Liver (tissue), 9 donors: ENCODE results near the gene PLCB3. TPM values are rescaled to one million over a fixed set of nuclear protein-coding genes. Genes with fewer than 3 reads are reported as not detected.
A peak's percentile ranks its signal among the peaks of the same experiment; 100 is the strongest.

Experiments
- DNase-seq: peaks from one replicate; pipeline ENCODE4 v3.0.0-alpha.2; 2017; ENCODE audit warnings: low spot score
- H3K27ac ChIP-seq, 2 donors: one replicate each; pipeline ENCODE4 v1.7.0; 2013; ENCODE audit warnings: inconsistent platforms in 2 of 2, low read length in 2 of 2, control low read depth in 1 of 2, low read depth in 1 of 2, mild to moderate bottlenecking in 1 of 2
- H3K27me3 ChIP-seq, 4 donors: one replicate each; pipeline versions ENCODE4 v1.6.1 to v1.7.0; 2013; ENCODE audit warnings: low read length in 3 of 4, inconsistent platforms in 1 of 4, mild to moderate bottlenecking in 1 of 4, moderate library complexity in 1 of 4; ENCODE audit not compliant: control insufficient read depth in 4 of 4, insufficient read depth in 4 of 4
- H3K36me3 ChIP-seq, 4 donors: one replicate each; pipeline versions ENCODE4 v1.6.1 to v1.7.0; 2013; ENCODE audit warnings: low read length in 3 of 4, mild to moderate bottlenecking in 3 of 4, low read depth in 1 of 4, moderate library complexity in 1 of 4; ENCODE audit not compliant: control insufficient read depth in 4 of 4, insufficient read depth in 3 of 4
- H3K4me1 ChIP-seq, 4 donors: one replicate each; pipeline versions ENCODE4 v1.6.1 to v1.7.0; 2013; ENCODE audit warnings: low read length in 3 of 4, mild to moderate bottlenecking in 3 of 4, moderate library complexity in 1 of 4; ENCODE audit not compliant: control insufficient read depth in 4 of 4, insufficient read depth in 4 of 4
- H3K4me3 ChIP-seq, 3 donors: one replicate each; pipeline versions ENCODE4 v1.6.1 to v1.7.0; 2013; ENCODE audit warnings: low read length in 3 of 3, control low read depth in 1 of 3, low read depth in 1 of 3, mild to moderate bottlenecking in 1 of 3
- H3K9ac ChIP-seq, 2 donors: one replicate each; pipeline ENCODE4 v1.7.0; 2013; ENCODE audit warnings: low read length in 2 of 2, mild to moderate bottlenecking in 2 of 2, moderate library complexity in 2 of 2, control low read depth in 1 of 2, low read depth in 1 of 2
- H3K9me3 ChIP-seq, 4 donors: one replicate each; pipeline versions ENCODE4 v1.6.1 to v1.7.0; 2013; ENCODE audit warnings: low read length in 3 of 4; ENCODE audit not compliant: control insufficient read depth in 4 of 4
- CTCF ChIP-seq: fragments of 150-350 bp; IDR thresholded peaks from 2 replicates; pipeline ENCODE4 v1.5.1; 2017; ENCODE audit warnings: improper control_type of control experiment, low read depth, low read length; ENCODE audit not compliant: missing input control
- EGR1 ChIP-seq, 2 donors: IDR thresholded peaks; 2 replicates each; pipeline ENCODE4 v1.6.1; 2016 to 2018; ENCODE audit warnings: antibody characterized with exemption in 2 of 2, low read depth in 2 of 2
- FOXA1 ChIP-seq: IDR thresholded peaks from 2 replicates; pipeline ENCODE4 v1.6.1; 2016; ENCODE audit warnings: antibody characterized with exemption
- FOXA2 ChIP-seq: IDR thresholded peaks from 2 replicates; pipeline ENCODE4 v1.6.1; 2016; ENCODE audit warnings: antibody characterized with exemption
- GABPA ChIP-seq, 2 donors: IDR thresholded peaks in 1 of 2; conservative IDR thresholded peaks in 1 of 2; 2 replicates each; pipeline ENCODE4 v1.6.1; 2016; ENCODE audit warnings: antibody characterized with exemption in 2 of 2, mild to moderate bottlenecking in 1 of 2, moderate library complexity in 1 of 2
- HNF4A ChIP-seq, 2 donors: conservative IDR thresholded peaks; 2 replicates each; pipeline ENCODE4 v1.6.1; 2016; ENCODE audit warnings: antibody characterized with exemption in 2 of 2, mild to moderate bottlenecking in 2 of 2
- HNF4G ChIP-seq: IDR thresholded peaks from 2 replicates; pipeline ENCODE4 v1.6.1; 2016; ENCODE audit warnings: antibody characterized with exemption
- JUND ChIP-seq, 2 donors: IDR thresholded peaks; 2 replicates each; pipeline ENCODE4 v1.6.1; 2016; ENCODE audit warnings: antibody characterized with exemption in 2 of 2
- NR2F2 ChIP-seq: IDR thresholded peaks from 2 replicates; pipeline ENCODE4 v1.6.1; 2016; ENCODE audit warnings: antibody characterized with exemption
- RAD21 ChIP-seq, 2 donors: IDR thresholded peaks; 2 replicates each; pipeline ENCODE4 v1.6.1; 2016; ENCODE audit warnings: antibody characterized with exemption in 2 of 2, mild to moderate bottlenecking in 2 of 2
- RXRA ChIP-seq, 2 donors: IDR thresholded peaks; 2 replicates each; pipeline ENCODE4 v1.6.1; 2017 to 2018; ENCODE audit warnings: antibody characterized with exemption in 2 of 2, mild to moderate bottlenecking in 1 of 2
- TAF1 ChIP-seq: conservative IDR thresholded peaks from 2 replicates; pipeline ENCODE4 v1.6.1; 2016; ENCODE audit warnings: antibody characterized with exemption, mild to moderate bottlenecking
- YY1 ChIP-seq: IDR thresholded peaks from 2 replicates; pipeline ENCODE4 v1.6.1; 2016; ENCODE audit warnings: antibody characterized with exemption, mild to moderate bottlenecking
- ZBTB33 ChIP-seq: IDR thresholded peaks from 2 replicates; pipeline ENCODE4 v1.6.1; 2016; ENCODE audit warnings: antibody characterized with exemption
- WGBS: extraction: QIAGEN DNeasy Blood & Tissue Kit; methylation state at CpG from one replicate; pipeline ENCODE4 v1.1.7; 2013; 5-methylcytosine and 5-hydroxymethylcytosine counted together
- polyA plus RNA-seq, 2 donors: library from polyadenylated mRNA; stranded (reverse) in 1 of 2; unstranded in 1 of 2; fragments of 200-250 nt in 1 of 2; fragments of >200 nt in 1 of 2; fragmentation: Nextera tagmentation in 1 of 2; extraction: Ambion mirVana in 1 of 2; gene quantifications; one replicate each; pipeline versions ENCODE4 v1.2.1 to v1.2.3, GENCODE V29; 2013 to 2015
- total RNA-seq, 2 donors: library from RNA; depleted of rRNA; stranded (reverse); fragments of >200 nt; gene quantifications; one replicate each; pipeline ENCODE4 v1.2.3, GENCODE V29; 2014
- TF ChIP-seq, protein P1 (sequence below): IDR thresholded peaks from 2 replicates; pipeline ENCODE4 v1.6.1; 2016; ENCODE audit warnings: antibody characterized with exemption
- TF ChIP-seq, protein P2 (sequence below): IDR thresholded peaks from 2 replicates; pipeline ENCODE4 v1.6.1; 2016; ENCODE audit warnings: antibody characterized with exemption, mild to moderate bottlenecking
- TF ChIP-seq, protein P3 (sequence below): IDR thresholded peaks from 2 replicates; pipeline ENCODE4 v1.6.1; 2016; ENCODE audit warnings: antibody characterized with exemption
- donor health status: healthy.
- donor health status: healthy.
- donor health status: healthy.
- donor health status: healthy.
- donor health status: healthy.

The PLCB3 gene
- total and polyA plus RNA-seq, 4 donors = 0.79 to 8.5 (median 5.4) TPM

GRCh38 chr11:64289002-64289564 lies 37.8 kb downstream of the PLCB3 start:
- H3K27ac ChIP-seq = no peak overlapping the region
- no peak overlapping the region for H3K4me3 ChIP-seq
- H3K9me3 ChIP-seq = no peaks in the 10 kb centered on the region
- 94% methylated on average over 13 of the region's 13 CpGs for WGBS
- no peak overlapping the region for H3K9ac ChIP-seq
- no peak for DNase-seq
- H3K36me3 ChIP-seq = no peaks in the 10 kb centered on the region
- peaks cover 14 to 41% (median 15%) of the 10 kb centered on the region in 4 donors for H3K4me1 ChIP-seq
- H3K27me3 ChIP-seq = peaks cover 0 to 4% (median 2%) of the 10 kb centered on the region in 4 donors
- TF ChIP-seq FOXA2 = no peak

DNA sequence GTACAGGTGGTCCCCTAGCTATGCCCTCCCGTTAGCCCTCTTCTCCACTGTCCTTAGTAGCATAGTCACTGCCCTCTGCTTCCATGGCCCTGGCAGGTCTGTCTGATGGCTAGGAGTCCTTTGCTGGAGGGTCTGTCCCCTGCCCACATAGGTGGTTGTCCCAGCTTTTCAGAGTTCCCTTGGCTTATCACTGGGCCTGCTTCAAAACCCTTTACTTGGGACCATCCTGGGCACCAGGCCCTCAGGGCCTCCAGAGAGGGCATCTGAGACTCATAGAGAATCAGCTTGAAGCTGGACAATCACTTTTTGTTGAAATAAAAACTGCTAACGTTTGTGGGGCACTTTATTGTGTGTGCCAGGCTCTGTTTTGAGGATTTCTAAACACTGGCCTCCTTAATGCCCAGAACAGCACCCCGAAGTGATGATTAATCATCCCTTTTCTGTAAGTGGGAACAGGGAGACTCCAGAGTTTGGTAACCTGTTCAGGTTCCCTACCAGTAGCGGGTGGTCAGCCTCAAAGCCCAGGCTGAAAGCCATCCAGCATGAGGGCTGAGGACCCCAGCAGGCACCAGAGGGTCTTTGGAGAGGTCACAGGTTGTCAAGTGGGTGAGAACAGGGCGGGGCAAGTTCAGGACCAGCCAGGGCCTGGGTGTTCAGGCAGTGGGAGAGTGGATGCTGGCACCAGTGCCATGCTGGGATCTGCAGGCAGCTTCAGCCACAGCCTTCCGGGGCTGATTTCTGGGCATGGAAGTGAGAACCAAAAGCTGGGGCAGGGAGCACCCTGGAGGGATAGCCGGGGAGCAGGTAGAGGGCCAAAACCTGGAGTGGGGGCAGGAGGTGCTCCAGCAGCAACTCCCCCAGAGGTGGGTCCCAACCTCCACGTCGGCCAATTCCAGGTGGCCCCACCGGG lies 39.3 kb downstream of the PLCB3 start:
- no peak for DNase-seq
- no peaks in the 10 kb centered on the region for H3K9me3 ChIP-seq
- no peak overlapping the region for H3K9ac ChIP-seq
- no peak for TF ChIP-seq FOXA1
- TF ChIP-seq, protein P1, sequence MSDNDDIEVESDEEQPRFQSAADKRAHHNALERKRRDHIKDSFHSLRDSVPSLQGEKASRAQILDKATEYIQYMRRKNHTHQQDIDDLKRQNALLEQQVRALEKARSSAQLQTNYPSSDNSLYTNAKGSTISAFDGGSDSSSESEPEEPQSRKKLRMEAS = no peak
- H3K4me3 ChIP-seq = no peak overlapping the region
- peaks cover 0 to 12% (median 4%) of the 10 kb centered on the region in 4 donors for H3K27me3 ChIP-seq
- H3K27ac ChIP-seq = no peak overlapping the region
- H3K4me1 ChIP-seq = peaks cover 11 to 38% (median 13%) of the 10 kb centered on the region in 4 donors
- WGBS = 55% methylated on average over 10 of the region's 10 CpGs
- H3K36me3 ChIP-seq = no peaks in the 10 kb centered on the region

DNA sequence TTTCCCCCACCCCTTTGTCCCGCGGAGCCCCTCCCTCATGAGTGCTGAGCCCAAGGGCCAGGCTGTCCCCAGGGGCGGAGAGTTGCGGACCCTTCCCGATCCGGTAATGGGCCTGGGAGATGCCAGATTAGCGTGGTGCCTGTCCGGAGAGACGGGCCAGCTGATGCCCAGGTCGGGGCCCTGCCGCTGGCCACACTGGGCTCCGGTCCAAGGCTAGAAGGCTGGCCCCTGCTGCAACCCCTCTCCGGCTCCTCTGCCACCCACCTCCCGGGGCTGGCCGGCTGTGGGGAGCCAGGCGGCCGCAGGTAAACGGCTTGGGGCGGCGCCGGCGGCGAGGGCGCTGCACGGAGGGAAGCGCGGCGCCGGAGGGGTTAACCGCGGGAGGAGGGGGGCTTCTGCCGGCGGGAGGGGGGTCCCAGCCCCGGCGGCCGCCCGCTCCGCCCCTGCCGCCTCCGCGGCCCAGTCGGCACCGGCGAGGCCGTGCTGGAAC lies 40.0 kb downstream of the PLCB3 start, which contains the start of gene KCNK4:
Gene KCNK4, plus strand, starts transcription at position 41 of the 490 bp plus-strand sequence. CDS start 1,717 bp downstream, outside the sequence.
- no peak for TF ChIP-seq TAF1
- TF ChIP-seq JUND (IDR thresholded peaks at IDR 0.05) = no peak
- no peak for TF ChIP-seq YY1
- no peak for TF ChIP-seq NR2F2
- TF ChIP-seq, protein P2, sequence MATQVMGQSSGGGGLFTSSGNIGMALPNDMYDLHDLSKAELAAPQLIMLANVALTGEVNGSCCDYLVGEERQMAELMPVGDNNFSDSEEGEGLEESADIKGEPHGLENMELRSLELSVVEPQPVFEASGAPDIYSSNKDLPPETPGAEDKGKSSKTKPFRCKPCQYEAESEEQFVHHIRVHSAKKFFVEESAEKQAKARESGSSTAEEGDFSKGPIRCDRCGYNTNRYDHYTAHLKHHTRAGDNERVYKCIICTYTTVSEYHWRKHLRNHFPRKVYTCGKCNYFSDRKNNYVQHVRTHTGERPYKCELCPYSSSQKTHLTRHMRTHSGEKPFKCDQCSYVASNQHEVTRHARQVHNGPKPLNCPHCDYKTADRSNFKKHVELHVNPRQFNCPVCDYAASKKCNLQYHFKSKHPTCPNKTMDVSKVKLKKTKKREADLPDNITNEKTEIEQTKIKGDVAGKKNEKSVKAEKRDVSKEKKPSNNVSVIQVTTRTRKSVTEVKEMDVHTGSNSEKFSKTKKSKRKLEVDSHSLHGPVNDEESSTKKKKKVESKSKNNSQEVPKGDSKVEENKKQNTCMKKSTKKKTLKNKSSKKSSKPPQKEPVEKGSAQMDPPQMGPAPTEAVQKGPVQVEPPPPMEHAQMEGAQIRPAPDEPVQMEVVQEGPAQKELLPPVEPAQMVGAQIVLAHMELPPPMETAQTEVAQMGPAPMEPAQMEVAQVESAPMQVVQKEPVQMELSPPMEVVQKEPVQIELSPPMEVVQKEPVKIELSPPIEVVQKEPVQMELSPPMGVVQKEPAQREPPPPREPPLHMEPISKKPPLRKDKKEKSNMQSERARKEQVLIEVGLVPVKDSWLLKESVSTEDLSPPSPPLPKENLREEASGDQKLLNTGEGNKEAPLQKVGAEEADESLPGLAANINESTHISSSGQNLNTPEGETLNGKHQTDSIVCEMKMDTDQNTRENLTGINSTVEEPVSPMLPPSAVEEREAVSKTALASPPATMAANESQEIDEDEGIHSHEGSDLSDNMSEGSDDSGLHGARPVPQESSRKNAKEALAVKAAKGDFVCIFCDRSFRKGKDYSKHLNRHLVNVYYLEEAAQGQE = no peak
- TF ChIP-seq, protein P3, sequence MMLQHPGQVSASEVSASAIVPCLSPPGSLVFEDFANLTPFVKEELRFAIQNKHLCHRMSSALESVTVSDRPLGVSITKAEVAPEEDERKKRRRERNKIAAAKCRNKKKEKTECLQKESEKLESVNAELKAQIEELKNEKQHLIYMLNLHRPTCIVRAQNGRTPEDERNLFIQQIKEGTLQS = no peak
- no peak for TF ChIP-seq CTCF
- TF ChIP-seq RAD21 (IDR thresholded peaks at IDR 0.05) = no peak
- TF ChIP-seq FOXA1 = no peak
- no peak for TF ChIP-seq RXRA (IDR thresholded peaks at IDR 0.05)
- no peak for TF ChIP-seq HNF4A (conservative IDR thresholded peaks at IDR 0.05)
- TF ChIP-seq EGR1 (IDR thresholded peaks at IDR 0.05; ENCODE audit: low read depth in 2 of 2) = no peak
- TF ChIP-seq GABPA (IDR thresholded peaks at IDR 0.05 in 1 of 2, conservative IDR thresholded peaks at IDR 0.05 in 1 of 2) = no peak
- TF ChIP-seq, protein P1 = no peak
- no peak for TF ChIP-seq FOXA2
- TF ChIP-seq HNF4G = no peak
- TF ChIP-seq ZBTB33 = no peak
- H3K4me1 ChIP-seq = peaks cover 6 to 33% (median 10%) of the 10 kb centered on the region in 4 donors
- no peak within 1 kb of the TSS for H3K9ac ChIP-seq
- H3K27me3 ChIP-seq = peaks cover 0 to 13% (median 4%) of the 10 kb centered on the region in 4 donors
- no peaks in the 10 kb centered on the region for H3K9me3 ChIP-seq
- H3K36me3 ChIP-seq = no peaks in the 10 kb centered on the region
- H3K4me3 ChIP-seq = peak within 1 kb of the TSS in 1 of 3 donors; percentile 32
- DNase-seq = no peak
- WGBS = 6% methylated on average over 45 of the region's 45 CpGs
- no peak within 1 kb of the TSS for H3K27ac ChIP-seq
